ENCODE measurements around the gene MUC4.

MUC4 gene

DNA sequence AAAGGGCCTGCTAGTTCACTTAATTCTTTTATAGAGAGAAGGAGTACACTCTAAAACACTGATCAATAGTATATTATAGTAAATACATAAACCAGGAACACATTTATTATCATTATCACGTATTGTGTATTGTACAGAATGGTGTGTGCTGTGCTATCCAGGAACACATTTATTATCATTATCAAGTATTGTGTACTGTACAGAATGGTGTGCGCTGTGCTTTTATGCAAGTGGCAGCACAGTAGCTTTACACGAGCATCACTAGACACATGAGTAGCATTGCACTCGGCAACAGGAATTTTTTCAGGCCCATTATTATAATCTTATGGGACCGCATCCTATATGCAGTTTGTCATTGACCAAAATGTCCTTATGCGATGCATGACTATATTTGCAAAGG, 111.9 kb downstream of the MUC4 start:
- no peak for DNase-seq (ENCODE audit: low spot score)

DNA sequence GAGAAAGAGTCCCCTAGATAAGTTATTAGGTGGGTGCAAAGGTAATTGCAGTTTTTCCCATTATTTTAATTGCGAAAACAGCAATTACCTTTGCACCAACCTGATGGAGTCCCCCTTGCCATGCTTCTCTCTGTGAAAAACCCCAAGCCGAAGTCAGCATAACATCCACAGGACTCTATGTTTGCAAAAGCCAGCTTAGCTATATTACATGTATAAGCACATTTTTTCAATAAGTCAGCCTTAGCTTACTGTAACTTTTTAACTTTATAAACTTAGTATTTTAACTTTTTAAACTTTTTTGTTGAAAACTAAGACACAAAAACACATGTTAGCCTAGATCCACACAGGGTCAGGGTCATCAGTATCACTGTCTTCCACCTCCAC, 112.3 kb downstream of the MUC4 start:
- no peak for DNase-seq (ENCODE audit: low spot score)

DNA sequence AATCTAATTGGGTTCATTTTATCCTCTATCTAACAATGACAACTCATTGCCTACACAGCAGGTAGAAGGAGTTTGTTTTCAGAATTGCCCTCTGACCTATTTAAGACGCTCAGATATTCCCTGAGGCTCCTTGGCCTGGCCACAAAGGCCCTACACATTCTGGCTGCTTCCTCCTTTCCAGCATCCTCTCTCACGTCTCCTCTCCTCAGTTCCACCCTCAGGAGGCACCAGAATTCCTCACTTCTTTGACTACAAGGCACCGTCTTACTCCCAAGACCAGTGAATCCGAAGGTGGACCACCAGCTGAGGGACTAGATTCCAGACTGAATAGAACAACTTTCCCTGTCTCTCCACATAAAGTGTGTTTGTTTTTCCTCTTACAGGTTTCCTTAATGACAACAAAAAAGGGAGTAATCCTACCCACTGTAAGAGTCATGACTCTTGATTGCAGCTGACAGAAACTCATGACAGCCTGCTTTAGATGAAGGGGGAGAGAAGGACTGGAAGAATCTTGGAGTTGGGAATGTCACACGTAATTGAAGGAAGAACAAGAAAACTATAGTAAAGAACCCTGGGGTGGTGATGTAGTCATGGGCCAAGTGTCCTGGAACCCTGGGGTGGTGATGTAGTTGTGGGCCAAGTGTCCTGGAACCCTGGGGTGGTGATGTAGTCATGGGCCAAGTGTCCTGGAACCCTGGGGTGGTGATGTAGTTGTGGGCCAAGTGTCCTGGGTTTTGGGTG, 112.9 kb downstream of the MUC4 start:
- DNase-seq (ENCODE audit: low spot score): no peak

- DNase-seq (ENCODE audit: low spot score): no peak
Measured at GRCh38 chr3:195698325-195698646, 113.4 kb downstream of the MUC4 start.

DNA sequence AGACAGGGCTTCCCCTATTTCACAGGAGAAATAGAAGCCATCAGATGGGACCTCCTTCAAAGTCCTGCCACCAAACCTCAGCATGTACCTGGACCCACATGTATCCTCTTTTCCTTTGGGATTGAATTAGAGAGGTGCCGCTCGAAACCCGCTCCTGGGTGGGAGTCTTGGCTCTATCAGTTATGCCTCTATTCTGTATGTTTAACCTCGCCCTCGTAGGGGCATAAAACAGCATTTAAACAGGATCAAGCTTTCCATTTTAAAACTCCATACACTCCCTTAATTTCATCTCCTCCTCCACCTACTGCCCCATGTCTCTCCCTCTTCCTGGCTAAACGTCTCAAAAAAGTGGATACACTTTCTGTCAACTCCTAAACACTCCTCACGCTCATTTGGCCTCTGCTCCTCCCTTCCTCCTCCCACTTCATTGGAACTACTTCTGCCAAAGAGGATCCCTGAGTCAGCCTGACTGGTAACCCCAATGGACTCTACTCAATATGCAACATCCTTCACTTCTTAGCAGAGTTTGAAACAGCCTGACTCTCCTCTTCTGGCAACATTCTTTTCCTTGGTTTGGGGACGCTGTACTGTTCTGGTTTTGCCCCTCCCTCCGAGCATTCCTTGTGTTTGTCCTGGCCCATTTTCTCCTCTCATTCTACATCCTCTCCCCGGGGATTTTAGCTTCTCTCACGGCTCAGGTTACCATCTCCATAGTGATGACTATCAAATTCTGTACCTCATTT, 114.0 kb downstream of the MUC4 start:
- DNase-seq (ENCODE audit: low spot score): peak; percentile 33

Data from RKO (cell line).